GM19468 (cell line): ENCODE results near the gene ARHGAP26.

Source experiments
- ATAC-seq: cut with Tn5 transposase; IDR thresholded peaks from one replicate; pipeline ENCODE4 v1.9.1; 2021; ENCODE audit warnings: mild to moderate bottlenecking, moderate library complexity, moderate number of reproducible peaks; ENCODE audit not compliant: unreplicated experiment; ENCODE audit errors: extremely low read depth

Gene ARHGAP26

DNA sequence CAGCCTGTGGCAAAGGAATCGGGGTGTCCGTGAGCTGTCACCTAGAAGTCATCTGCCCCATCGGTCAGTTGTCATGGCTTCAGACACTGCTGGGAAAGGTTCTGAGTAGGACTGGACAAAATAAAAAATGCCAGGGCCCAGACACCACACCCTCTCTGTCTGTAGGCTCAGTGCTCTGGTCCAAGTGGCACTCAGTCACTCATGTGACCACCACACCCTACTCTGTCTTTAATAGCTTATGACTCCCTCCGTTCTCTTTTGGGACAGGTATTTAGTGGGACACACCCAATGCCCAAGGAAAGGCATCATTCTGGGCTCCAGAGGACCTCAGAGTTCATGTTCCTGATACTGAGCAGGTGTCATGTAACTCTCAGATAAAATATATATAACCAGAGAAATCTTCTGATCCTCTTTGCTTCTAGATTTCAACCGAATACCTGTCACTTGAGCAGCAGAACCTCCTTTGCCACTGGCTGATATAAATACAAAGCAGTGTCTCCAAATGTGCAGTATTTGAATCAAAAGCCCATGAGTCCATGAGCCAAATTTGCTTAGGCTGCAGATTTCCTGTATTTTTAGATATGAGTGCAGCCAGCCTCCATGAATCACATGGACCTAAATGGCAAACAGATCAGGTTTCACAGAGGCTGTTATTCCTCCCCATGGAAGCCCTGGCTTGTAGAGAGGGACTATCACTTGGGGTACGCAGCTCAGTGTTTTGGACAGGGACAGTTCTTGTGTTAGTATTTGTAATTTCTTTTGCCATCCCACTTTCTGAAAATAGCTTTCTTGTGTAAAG, 272.0 kb downstream of the ARHGAP26 start:
- no peak for ATAC-seq

DNA sequence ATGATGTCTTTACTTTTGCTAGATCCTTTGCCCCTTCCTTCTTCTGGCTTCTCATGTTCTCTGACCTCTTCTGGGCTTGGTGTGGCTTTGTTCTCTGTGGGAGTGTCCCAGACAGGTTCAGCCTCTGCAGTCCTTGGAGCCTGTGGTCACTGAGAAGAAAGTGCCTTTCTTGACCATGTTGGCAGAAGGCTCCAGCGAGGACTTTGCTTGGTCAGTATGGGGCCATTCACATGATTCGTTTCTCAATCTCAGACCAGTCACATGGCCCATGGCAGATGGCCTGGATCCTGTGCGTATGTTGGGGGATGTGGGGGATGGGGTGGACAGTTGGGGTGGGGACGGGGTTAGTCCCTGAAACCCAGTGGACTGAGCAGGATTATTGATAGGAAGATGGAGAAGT, 274.1 kb downstream of the ARHGAP26 start:
- ATAC-seq, result no peak

DNA sequence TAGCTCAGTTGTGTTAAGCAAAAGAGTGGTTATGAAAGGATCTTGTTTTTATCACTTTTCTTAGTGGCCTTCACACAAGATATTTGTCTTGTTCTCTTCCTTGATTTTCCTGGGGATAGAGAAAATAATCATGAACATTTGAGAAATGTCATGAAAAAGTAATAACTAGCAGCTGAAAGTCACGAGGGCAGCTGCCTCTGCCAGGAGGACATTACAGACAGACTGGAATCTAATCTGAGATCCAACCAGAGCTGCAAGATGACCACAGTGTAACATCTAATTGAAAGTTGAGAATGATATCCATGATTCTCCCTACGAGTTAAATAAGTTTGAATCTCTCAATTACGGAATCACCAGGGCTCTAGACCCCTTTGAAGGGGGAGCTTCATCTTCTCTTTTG, 274.9 kb downstream of the ARHGAP26 start:
- ATAC-seq, result no peak

DNA sequence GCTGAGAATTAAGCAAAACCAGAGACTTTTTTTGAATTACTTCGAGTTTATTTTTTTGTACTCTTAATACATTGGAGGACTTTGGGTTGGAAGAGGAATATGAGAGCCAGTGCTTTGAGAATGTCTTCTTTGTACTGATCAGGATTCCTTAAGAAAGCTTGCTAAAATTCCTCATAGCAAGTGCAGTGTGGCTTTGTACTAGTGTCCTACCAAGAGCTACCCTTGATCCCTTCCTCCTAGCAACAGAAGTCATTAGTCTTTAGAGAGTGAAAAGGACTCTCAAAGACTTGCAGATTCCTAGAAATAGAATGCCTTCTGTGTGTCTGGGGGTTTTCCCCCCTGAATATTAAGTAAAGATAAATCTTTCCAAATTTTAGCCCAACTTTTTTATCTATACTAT, 276.1 kb downstream of the ARHGAP26 start:
- ATAC-seq, result no peak

DNA sequence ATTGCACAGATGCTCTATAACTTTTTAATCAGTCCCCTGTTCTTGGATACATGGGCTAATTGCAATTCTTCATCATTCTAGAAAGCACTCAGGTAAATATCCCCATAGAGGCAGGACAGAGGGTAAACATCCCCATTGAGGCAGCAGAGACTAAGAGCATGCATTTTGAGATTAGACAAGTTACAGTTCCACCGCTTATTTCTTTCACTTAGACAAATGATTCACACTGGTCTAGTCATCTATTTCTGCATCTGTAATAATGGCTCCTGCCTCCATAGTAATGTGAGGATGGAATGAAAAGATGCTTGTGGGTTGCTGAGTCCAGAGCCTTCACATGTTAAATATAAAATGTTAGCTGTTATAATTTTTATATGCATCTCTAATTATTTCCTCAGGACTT, 276.9 kb downstream of the ARHGAP26 start:
- ATAC-seq, result no peak

DNA sequence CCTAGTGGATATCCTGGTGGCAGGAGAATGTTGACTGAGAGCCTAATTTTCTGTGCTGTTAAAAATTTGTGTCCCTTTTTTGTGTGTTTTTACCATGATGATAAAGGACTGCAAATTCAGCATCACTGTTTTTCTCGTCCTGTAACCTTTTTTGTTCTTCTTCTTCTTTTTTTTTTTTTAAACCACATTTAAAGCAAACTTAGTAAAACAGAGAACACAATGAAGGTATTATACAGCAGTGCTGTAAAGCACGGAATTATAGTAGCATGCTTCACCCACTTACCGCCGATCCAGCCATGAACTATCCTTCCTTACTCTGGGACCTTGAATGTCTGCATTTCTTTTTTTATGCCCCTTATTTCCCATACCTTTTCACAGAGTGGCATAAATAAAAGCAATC, 280.0 kb downstream of the ARHGAP26 start:
- ATAC-seq, result no peak

DNA sequence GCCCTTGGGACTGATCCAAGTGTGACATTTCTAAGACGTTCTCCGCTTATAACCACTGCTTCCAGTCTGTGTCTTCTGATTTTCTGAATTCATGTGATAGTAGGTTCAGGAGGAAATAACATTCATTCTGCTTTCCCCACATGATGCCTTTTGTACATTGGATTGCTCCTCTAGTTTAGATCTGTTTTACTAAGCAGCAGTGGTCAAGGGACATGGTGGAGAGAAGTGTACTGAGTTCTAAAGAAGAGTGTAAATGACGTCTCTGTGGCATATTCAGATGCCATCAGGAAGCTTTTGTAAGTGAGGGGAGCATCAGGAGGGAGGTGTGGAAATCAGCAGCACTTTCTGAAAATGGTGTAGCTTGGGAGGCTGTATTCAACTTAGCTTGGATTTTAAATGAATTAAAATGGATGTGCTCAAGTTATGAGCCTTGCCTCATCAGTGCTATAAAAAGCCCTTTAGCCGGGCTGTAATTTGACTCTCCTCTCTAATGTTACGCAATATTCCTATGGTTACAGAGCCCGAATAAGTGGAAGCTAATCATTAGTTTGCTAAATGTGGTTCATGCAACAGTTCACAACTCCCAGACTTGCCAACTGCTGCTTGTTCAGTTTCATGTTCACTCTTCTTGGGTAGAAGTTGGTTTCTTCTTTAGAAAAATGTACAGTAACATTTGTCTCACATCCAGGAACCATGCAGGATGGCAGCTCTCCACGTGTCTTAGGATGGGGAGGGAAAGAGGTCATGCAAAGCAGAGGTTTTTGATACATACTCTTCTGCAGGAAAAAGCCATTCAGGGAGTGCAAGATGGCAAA, 281.3 kb downstream of the ARHGAP26 start:
- ATAC-seq, result no peak

DNA sequence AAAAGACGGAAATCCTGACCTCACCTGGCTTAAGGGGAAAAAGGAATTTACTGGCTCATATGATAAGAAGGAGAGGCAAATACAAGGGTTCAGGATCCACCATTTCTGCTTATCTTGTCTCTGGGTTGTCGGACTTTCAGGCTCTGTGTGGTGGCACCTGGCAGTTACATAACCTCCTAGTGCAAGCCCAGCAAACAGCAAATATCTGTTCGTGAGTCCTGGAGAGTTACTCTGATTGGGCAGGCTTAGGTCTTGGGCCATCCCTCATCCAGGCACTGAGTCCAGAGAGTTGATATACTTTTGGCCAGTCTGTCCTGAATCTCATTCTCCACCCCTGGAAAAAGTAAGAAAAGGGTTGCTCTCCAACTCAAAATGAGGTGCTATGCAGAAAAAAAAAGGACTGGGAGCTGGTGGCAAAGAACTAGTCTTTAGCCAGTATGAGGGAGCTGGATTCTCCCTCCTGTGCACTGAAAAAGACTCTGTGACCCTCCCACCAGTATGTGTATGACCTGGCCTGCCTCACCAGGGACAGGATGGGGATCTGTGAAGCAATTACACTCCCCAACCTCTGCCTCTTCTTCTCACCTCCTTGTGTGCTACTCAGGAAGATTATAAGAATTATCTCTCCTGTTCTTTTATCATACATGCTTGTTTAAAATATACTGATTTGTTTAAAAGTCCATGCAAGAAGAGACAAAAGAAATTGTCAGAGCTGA, 282.9 kb downstream of the ARHGAP26 start:
- no peak for ATAC-seq

DNA sequence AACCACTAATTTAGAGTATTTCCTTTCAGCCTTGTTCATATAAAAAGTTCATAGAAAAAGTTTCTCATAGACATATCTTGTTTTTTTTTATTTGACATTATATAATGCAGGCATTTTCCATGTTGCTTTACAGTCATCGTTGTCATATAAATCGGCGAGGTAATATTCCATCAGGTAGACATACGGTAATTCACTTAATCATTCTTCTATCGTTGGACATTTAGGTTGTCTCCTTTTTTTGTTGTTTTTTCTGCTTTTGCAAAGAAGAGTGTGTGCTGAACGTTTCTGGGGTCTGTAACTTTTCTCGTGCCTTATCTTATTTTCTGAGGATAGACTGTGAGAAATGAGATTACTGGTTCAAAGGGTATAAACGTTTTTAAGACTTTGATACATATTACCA, 283.6 kb downstream of the ARHGAP26 start:
- ATAC-seq, result no peak

DNA sequence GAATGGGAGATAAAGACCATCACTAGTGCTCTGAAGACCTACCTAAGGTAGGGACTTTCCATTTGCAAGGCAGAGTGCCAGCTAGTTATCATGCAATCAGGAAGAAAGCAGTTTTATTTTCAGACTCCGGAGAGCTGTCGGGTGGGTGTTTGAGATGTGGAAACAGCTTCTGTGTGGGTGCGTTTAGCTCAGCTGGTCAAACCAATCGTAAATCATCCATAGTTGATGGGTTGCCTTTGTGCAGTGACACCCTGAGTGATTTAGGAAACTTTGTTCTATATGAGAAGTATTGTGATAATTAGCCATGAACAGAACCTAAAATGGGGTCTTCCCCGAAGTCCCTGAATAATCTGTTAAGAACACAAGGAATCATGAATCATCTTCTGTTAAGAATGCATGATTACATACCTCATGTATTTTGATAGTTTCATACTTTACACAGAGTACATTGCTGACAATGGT, 284.3 kb downstream of the ARHGAP26 start:
- peak; percentile 36 for ATAC-seq

DNA sequence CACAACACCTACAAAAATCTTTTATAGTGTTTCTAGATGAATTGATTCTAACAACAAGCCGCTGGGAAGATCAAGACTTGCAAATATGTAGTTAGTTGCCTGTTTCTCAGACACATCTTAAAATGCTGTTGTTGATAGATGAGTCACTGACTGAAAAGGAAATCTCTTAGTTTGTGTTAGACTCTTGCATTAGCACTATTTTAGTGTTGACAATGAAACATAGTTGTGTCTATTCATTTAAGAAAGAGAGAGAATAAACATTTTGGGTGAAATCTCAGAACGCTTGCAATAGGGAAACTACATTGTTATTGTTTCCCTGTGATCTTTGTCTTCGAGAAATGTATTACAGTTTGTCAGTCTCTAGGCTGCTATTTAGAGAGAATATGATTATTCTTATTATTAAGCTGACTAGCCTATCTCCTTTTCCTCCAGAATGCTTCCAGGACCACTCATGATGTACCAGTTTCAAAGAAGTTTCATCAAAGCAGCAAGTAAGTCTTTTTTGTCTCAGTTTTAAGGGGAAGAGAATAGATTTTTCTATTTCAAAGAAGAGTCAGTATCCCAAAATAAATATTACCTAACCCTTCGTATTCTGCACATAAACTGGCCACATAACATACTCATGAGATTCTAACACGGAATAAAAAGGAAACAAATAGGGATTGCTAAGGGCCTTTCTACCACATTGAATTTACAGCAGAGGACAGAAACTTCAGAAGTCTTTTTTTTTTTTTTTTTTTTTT, 285.6 kb downstream of the ARHGAP26 start:
- no peak for ATAC-seq

DNA sequence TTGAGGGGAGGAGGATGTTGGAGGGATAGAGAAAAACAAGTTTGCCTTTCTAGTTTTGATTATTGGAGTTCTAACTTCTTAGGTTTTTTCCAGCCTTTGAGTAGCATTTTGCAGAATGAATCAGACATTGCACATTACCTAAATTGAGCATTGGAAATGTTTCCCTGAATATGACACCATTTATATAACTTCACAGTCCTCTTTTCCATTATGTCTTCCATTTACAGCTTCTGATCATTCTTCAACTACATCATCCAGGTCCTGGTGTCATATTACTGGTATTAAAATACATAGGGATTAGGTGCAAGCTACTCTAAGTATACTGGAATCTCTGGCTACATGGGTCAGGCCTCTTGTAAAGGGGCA, 286.1 kb downstream of the ARHGAP26 start:
- ATAC-seq, result no peak

DNA sequence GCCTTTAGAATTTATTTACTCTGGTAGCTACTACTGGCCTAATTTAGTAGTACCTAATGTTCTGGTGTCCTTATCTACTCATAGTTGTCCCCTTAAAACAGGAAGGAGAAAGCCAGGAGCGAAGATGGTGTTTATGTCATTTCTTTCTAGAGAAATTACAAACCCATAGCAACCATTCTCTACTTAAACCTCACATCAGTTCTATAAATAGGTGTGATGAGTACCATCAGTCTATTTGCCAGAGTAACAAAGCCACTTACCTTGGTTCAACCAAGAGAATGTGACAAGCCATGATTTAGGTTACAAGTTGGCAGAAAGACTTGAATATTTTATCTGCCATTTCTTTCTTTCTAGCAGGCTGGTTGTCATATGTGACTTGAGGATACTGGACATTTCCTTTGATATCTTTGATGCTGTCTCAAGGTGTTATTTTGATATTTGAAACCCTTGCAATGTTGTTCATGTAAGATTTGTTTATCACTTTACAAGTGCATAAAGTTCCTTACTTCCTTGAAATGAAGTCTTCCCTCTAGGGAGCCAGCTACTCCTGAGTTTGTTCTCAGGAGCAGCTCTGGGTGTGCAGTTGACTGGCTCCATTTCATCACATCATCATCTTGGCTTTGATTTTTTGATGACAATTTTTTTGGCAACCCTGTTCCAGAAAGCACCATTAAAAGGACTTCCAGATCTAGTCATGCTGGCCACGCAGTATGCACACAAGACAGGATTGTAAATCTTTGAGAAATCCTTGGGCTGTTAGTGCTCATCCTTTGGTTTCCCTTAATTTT, 286.8 kb downstream of the ARHGAP26 start:
- ATAC-seq, result no peak

DNA sequence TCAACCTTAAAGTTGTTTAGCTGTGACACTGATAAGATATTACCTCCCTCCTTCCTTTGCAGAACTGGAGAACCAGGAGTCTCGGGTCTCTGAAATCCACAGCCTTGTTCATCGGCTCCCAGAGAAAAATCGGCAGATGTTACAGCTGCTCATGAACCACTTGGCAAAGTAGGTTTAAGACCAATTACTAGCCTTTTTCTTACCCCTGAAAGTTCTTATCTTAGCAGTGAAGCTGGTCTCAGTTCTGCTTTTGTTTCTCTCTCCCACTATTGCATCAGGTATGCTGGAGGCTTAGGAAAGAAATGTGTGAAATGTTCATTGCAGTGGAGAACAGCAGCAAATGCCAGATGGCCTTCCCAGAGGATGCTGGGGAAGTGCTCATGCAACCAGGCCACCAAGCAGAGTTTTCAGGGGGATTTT, 287.4 kb downstream of the ARHGAP26 start:
- peak; percentile 43 for ATAC-seq

DNA sequence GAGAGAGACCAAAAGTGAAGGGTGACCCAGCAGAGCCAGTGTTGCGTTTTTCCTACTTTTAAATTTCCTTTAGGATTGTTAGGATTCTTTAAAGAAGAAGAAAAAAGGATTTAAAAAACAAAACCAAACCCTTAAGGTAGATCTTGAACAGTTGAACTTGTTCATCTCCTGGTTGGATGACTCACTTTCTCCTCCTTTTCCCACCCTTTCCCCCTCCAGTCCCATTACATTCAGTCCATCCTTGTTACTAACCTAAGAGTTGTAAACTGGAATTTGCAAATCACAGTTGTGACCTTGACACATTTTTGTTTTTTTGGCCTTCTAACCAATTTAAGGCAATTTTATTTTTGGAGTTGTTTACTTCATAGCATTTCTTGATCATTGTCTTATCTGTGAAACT, 289.2 kb downstream of the ARHGAP26 start:
- ATAC-seq, result no peak

DNA sequence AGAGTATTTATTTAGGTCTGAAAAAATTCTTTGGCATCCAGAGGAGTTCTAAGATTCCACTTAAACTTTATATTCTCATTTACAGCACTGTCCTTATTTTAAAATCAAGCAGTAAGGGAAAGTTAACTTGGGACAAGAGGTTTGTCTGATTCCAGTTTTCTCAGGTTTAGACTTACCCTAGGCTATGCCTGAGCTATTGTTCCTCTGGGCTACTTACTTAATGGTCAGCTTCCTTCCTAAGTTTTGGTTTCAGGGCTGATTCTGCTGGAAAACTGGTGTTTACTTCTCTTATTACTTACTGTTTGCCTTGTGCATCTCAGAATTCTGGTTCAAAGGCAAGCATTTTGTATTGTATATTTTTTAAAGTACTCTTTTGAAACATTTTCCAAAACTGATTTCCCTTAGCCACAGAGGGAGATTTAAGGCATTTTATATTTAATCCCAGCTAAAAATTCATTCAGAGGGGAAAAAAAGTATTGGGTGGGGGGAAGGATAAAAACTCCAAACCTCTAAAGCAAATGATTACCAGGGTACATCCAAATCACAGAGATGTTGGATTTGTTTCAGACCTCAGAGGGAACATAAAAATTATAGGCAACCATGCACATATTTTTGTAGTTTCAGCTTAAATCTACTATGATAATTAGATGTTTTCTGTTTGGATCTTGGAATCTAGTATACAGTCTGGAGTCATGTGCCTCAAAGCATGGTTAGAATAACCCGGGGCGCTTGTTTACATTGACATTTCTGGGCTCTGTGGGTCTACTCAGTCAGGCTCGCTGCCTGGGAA, 290.0 kb downstream of the ARHGAP26 start:
- ATAC-seq, result no peak

DNA sequence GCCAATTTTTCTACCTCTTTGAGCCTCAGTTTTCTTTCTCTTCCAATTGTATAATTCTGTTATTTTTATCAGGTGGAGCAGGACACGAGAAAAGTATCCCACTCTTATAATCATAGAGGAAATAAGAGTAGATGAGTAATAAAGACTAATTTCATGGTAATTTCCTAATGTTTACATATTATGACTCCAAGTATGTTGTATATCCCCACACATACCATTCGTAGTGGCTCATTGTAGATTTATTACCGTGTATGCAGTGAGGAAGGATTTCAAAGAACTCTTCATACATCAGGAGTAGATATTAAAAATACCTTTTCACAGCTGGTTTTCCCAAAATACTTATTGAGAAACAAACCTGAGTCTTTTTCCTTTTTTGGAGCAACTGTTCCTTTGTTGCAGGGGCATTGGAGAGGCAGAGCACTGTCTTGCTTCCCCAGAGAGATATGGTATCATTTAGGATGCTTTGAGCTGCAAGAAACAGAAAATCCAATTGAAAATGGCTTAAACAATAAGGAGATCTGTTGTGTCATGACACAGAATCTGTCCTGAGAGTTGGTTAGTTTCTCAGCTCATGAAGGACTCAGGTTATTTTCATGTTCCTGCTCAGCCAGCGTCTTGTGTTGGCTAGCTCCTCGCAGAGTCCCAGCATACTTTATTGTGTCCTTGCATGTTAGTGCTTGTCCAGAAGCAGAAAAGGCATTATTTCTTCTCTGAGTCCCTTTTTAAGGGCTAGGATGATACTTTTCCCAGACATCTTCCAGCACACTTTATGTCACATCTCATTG, 291.2 kb downstream of the ARHGAP26 start:
- no peak for ATAC-seq

DNA sequence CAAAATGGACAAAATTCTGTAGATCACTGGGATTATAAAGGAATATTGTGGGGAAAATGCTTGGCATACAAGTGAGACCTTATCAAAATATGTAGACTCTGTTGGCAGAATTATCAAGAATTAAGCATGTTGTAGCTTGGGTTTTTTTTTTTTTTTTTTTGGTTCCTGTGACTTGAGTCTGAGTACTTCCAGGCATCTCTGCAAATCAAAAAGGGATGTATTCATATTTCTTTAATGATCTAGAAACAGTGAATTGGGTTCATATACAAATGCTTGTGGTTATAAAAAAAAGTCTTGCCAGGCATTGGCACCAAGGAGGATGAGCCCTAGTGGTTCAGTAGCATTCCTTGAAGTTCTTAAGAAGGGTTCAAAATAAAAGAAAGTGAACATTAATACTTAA, 292.2 kb downstream of the ARHGAP26 start:
- no peak for ATAC-seq
